ENCODE results near the gene SHISAL2A. TPM values are rescaled to one million over a fixed set of nuclear protein-coding genes. Genes with fewer than 3 reads are reported as not detected.
"Not testable (repeated sequence)": the region's sequence is repeated elsewhere in the genome, so short reads cannot be mapped to it uniquely, and the experiment has no call there.

Gene SHISAL2A
- total RNA-seq, 4 donors from 2014 or later: not detected

GRCh38 chr1:52683367-52683940 lies 50.5 kb downstream of the SHISAL2A start:
- Histone ChIP-seq H3K9me3 (no peaks in the 10 kb centered on the region), H3K27me3 (no peaks in the 10 kb centered on the region), H3K4me3 (no peak overlapping the region), H3K4me1 (no peaks in the 10 kb centered on the region), H3K27ac (no peak overlapping the region), H3K36me3 (peaks cover 20% of the 10 kb centered on the region)
- DNase-seq (ENCODE audit: low spot score in 2 of 2): no peak
- 93% methylated on average over 4 of the region's 4 CpGs for WGBS
- TF ChIP-seq POLR2AphosphoS5 (IDR thresholded peaks at IDR 0.05) (no peak), CTCF (IDR thresholded peaks at IDR 0.05) (no peak), EP300 (IDR thresholded peaks at IDR 0.05) (no peak), POLR2A (IDR thresholded peaks at IDR 0.05) (no peak)

- Histone ChIP-seq H3K4me1 (no peaks in the 10 kb centered on the region), H3K4me3 (no peak overlapping the region), H3K9me3 (no peaks in the 10 kb centered on the region), H3K27ac (no peak overlapping the region), H3K27me3 (no peaks in the 10 kb centered on the region), H3K36me3 (peaks cover 22% of the 10 kb centered on the region)
- no peak for DNase-seq (ENCODE audit: low spot score in 2 of 2)
- 93% methylated on average over 1 of the region's 1 CpG for WGBS
- TF ChIP-seq CTCF (IDR thresholded peaks at IDR 0.05) (no peak), POLR2A (IDR thresholded peaks at IDR 0.05) (no peak), EP300 (IDR thresholded peaks at IDR 0.05) (no peak), POLR2AphosphoS5 (IDR thresholded peaks at IDR 0.05) (no peak)
Observed at GRCh38 chr1:52684545-52684944, 51.6 kb downstream of the SHISAL2A start.

GRCh38 chr1:52686261-52686751 lies 53.3 kb downstream of the SHISAL2A start:
- not testable (repeated sequence) for H3K4me3 ChIP-seq; H3K4me1 ChIP-seq; H3K9me3 ChIP-seq; DNase-seq (ENCODE audit: low spot score in 2 of 2); H3K27ac ChIP-seq; H3K27me3 ChIP-seq
- TF ChIP-seq CTCF (IDR thresholded peaks at IDR 0.05): peak; percentile 46 to 64
- peaks cover 32% of the 10 kb centered on the region for H3K36me3 ChIP-seq
- 58% methylated on average over 17 of the region's 17 CpGs for WGBS

- Histone ChIP-seq H3K36me3 (peaks cover 37% of the 10 kb centered on the region), H3K9me3 (no peaks in the 10 kb centered on the region), H3K27ac (no peak overlapping the region), H3K4me3 (no peak overlapping the region), H3K27me3 (no peaks in the 10 kb centered on the region), H3K4me1 (no peaks in the 10 kb centered on the region)
- DNase-seq (ENCODE audit: low spot score in 2 of 2): no peak
- TF ChIP-seq POLR2AphosphoS5 (IDR thresholded peaks at IDR 0.05) (no peak), POLR2A (IDR thresholded peaks at IDR 0.05) (no peak), EP300 (IDR thresholded peaks at IDR 0.05) (no peak), CTCF (IDR thresholded peaks at IDR 0.05) (no peak)
- 89% methylated on average over 5 of the region's 5 CpGs for WGBS
Observed at GRCh38 chr1:52686830-52687229, 53.9 kb downstream of the SHISAL2A start.

GRCh38 chr1:52691821-52692220 lies 58.9 kb downstream of the SHISAL2A start:
- peaks cover under 1% of the 10 kb centered on the region for H3K4me1 ChIP-seq
- no peaks in the 10 kb centered on the region for H3K27me3 ChIP-seq
- 98% methylated on average over 3 of the region's 3 CpGs for WGBS
- no peaks in the 10 kb centered on the region for H3K9me3 ChIP-seq
- H3K27ac ChIP-seq: no peak overlapping the region
- TF ChIP-seq EP300 (IDR thresholded peaks at IDR 0.05): no peak
- no peak for TF ChIP-seq CTCF (IDR thresholded peaks at IDR 0.05)
- TF ChIP-seq POLR2A (IDR thresholded peaks at IDR 0.05): no peak
- no peak for TF ChIP-seq POLR2AphosphoS5 (IDR thresholded peaks at IDR 0.05)
- no peak for DNase-seq (ENCODE audit: low spot score in 2 of 2)
- H3K4me3 ChIP-seq: no peak overlapping the region
- peaks cover 39% of the 10 kb centered on the region for H3K36me3 ChIP-seq

All from suprapubic skin (tissue), 4 donors.